ENCODE data around the gene TMPRSS15.

The TMPRSS15 gene

DNA sequence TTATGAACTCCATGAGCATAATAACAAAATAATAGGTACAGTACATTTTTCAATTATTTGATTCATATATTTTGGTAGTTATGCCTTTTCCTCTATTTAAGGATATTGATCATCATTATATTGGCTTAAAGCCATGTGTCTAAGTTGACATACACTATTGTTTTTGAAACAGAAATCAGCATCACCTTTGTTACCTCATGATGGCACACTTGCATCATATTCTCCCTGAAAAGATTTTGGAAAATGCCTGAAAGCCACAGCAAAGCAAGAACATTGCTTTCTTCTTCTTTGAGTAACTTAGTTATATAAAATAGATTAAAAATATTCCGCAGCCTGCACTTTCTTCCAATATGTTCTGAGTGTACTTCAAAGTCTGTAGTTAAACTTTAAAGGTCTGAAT is 33.3 kb downstream of the TMPRSS15 start:
- no peak overlapping the region for H4K8ac ChIP-seq (ENCODE audit: low read depth, low read length)
- no peak overlapping the region for H2BK12ac ChIP-seq (ENCODE audit: low read length)
- no peak for DNase-seq
- no peak overlapping the region for H4K91ac ChIP-seq (ENCODE audit: low read depth, low read length)
- WGBS (ENCODE audit: extremely low coverage, insufficient coverage, insufficient read length): no CpG with 5 or more reads among the region's 1 CpG
- no peaks in the 10 kb centered on the region for H3K79me2 ChIP-seq (ENCODE audit: control insufficient read depth, insufficient read depth, low read length, poor library complexity)
- H3K9ac ChIP-seq (ENCODE audit: low read length): no peak overlapping the region
- no peaks in the 10 kb centered on the region for H3K4me1 ChIP-seq (ENCODE audit: control insufficient read depth in 1 of 2, insufficient read depth in 2 of 2, low read length in 2 of 2)
- H3K14ac ChIP-seq (ENCODE audit: low read length): no peak overlapping the region
- no peaks in the 10 kb centered on the region for H3K36me3 ChIP-seq (ENCODE audit: control insufficient read depth in 1 of 2, insufficient read depth in 2 of 2, low read length in 2 of 2)
- no peak overlapping the region for H2AK5ac ChIP-seq (ENCODE audit: low read length)
- no peaks in the 10 kb centered on the region for H3K27me3 ChIP-seq (ENCODE audit: insufficient read depth, low read length)
- H3K79me1 ChIP-seq (ENCODE audit: low read length): no peaks in the 10 kb centered on the region
- H3K23ac ChIP-seq (ENCODE audit: low read length): no peak overlapping the region
- no peak overlapping the region for H3K27ac ChIP-seq (ENCODE audit: low read depth, low read length)
- H3K9me3 ChIP-seq (ENCODE audit: insufficient read depth, low read depth, low read length): no peaks in the 10 kb centered on the region
- no peak overlapping the region for H3K4ac ChIP-seq (ENCODE audit: low read depth, low read length)
- H2AFZ ChIP-seq (ENCODE audit: insufficient read depth, low read length, poor library complexity): no peak overlapping the region
- no peak overlapping the region for H3K4me2 ChIP-seq (ENCODE audit: low read length)
- H3K4me3 ChIP-seq (ENCODE audit: low read depth, low read length): no peak overlapping the region
- H4K12ac ChIP-seq (ENCODE audit: low read depth, low read length): no peak overlapping the region
- H2BK120ac ChIP-seq (ENCODE audit: insufficient read depth, low read length, poor library complexity): no peak overlapping the region
- no peak overlapping the region for H2BK5ac ChIP-seq (ENCODE audit: low read depth, low read length, poor library complexity)
- H3K18ac ChIP-seq (ENCODE audit: low read length): no peak overlapping the region

DNA sequence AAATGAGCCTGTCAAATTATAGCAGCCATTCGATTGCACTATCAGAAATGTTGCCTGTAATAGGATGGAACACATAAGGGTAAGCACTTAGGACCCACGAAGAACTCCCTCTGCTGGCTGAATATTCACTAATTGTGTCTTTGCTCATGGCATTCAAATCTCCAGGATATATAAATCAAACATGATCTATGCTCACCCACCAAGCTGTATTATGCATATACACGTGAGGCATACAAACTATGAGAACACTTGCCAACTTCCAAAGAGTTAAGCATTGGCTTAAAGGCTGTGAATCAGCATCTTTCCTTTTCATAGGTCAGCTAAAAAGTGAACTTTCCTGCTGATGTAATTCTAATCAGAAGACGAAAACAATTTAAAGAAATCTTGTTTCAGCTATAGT is 34.5 kb downstream of the TMPRSS15 start:
- Histone ChIP-seq H3K4me3 (ENCODE audit: low read depth, low read length) (no peak overlapping the region), H3K79me2 (ENCODE audit: control insufficient read depth, insufficient read depth, low read length, poor library complexity) (no peaks in the 10 kb centered on the region), H4K91ac (ENCODE audit: low read depth, low read length) (no peak overlapping the region), H4K12ac (ENCODE audit: low read depth, low read length) (no peak overlapping the region), H3K36me3 (ENCODE audit: control insufficient read depth in 1 of 2, insufficient read depth in 2 of 2, low read length in 2 of 2) (no peaks in the 10 kb centered on the region), H2BK12ac (ENCODE audit: low read length) (no peak overlapping the region), H3K9ac (ENCODE audit: low read length) (no peak overlapping the region), H3K23ac (ENCODE audit: low read length) (no peak overlapping the region), H3K27ac (ENCODE audit: low read depth, low read length) (no peak overlapping the region), H3K9me3 (ENCODE audit: insufficient read depth, low read depth, low read length) (no peaks in the 10 kb centered on the region), H3K79me1 (ENCODE audit: low read length) (no peaks in the 10 kb centered on the region), H3K14ac (ENCODE audit: low read length) (no peak overlapping the region), H2AK5ac (ENCODE audit: low read length) (no peak overlapping the region), H3K27me3 (ENCODE audit: insufficient read depth, low read length) (no peaks in the 10 kb centered on the region), H4K8ac (ENCODE audit: low read depth, low read length) (no peak overlapping the region), H2BK5ac (ENCODE audit: low read depth, low read length, poor library complexity) (no peak overlapping the region), H3K18ac (ENCODE audit: low read length) (no peak overlapping the region), H3K4ac (ENCODE audit: low read depth, low read length) (no peak overlapping the region), H3K4me2 (ENCODE audit: low read length) (no peak overlapping the region), H3K4me1 (ENCODE audit: control insufficient read depth in 1 of 2, insufficient read depth in 2 of 2, low read length in 2 of 2) (no peaks in the 10 kb centered on the region), H2AFZ (ENCODE audit: insufficient read depth, low read length, poor library complexity) (no peak overlapping the region), H2BK120ac (ENCODE audit: insufficient read depth, low read length, poor library complexity) (no peak overlapping the region)
- no CpG with 5 or more reads among the region's 4 CpGs for WGBS (ENCODE audit: extremely low coverage, insufficient coverage, insufficient read length)
- DNase-seq: peak in 1 of 2 donors; percentile 32

DNA sequence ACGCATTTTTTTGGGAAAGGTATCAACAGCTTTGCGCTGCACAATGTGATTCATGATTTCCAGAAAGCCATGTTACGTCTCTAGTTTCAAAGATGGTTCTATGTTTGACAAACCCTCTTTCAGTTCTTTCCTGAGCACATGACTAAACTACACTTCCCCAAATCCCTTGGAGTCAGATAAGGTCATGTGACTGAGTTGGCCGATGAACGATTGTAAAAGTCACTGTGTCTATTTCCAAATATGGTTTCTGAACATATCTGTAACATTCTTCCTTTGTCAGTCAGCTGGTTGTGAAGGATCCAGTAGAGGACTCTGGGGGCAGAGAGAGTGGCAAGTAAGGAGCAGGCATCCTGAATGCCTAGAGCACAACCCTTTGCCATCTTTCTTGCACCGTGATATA is 35.4 kb downstream of the TMPRSS15 start:
- WGBS (ENCODE audit: extremely low coverage, insufficient coverage, insufficient read length): no CpG with 5 or more reads among the region's 6 CpGs
- H3K18ac ChIP-seq (ENCODE audit: low read length): no peak overlapping the region

DNA sequence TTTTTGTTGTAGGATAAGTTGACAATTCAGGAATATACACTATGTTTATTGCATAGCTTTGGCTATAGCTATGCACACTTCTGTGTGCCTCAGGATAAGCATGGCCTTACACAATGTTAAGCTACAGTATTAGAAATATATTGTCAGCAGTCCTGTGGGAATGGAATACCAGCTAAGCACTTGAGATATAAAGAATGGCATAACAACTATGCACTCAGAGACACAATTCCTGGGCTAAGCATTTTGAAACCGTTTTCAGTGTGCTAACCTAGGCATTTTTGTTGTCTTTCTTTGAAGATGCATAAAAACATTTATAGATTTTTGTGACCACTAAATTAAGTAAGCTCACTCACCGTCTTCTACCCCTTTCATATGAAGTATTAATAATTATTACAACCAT is 46.8 kb downstream of the TMPRSS15 start:
- Histone ChIP-seq H2AFZ (ENCODE audit: insufficient read depth, low read length, poor library complexity) (no peak overlapping the region), H3K27me3 (ENCODE audit: insufficient read depth, low read length) (no peaks in the 10 kb centered on the region), H4K91ac (ENCODE audit: low read depth, low read length) (no peak overlapping the region), H3K14ac (ENCODE audit: low read length) (no peak overlapping the region), H4K12ac (ENCODE audit: low read depth, low read length) (no peak overlapping the region), H3K27ac (ENCODE audit: low read depth, low read length) (no peak overlapping the region), H3K9me3 (ENCODE audit: insufficient read depth, low read depth, low read length) (no peaks in the 10 kb centered on the region), H2BK12ac (ENCODE audit: low read length) (no peak overlapping the region), H3K4me3 (ENCODE audit: low read depth, low read length) (no peak overlapping the region), H3K23ac (ENCODE audit: low read length) (no peak overlapping the region), H3K9ac (ENCODE audit: low read length) (no peak overlapping the region), H3K79me1 (ENCODE audit: low read length) (no peaks in the 10 kb centered on the region), H3K79me2 (ENCODE audit: control insufficient read depth, insufficient read depth, low read length, poor library complexity) (no peaks in the 10 kb centered on the region), H2AK5ac (ENCODE audit: low read length) (no peak overlapping the region), H3K36me3 (ENCODE audit: control insufficient read depth in 1 of 2, insufficient read depth in 2 of 2, low read length in 2 of 2) (no peaks in the 10 kb centered on the region), H4K8ac (ENCODE audit: low read depth, low read length) (no peak overlapping the region), H3K4me1 (ENCODE audit: control insufficient read depth in 1 of 2, insufficient read depth in 2 of 2, low read length in 2 of 2) (no peaks in the 10 kb centered on the region), H3K18ac (ENCODE audit: low read length) (no peak overlapping the region), H2BK5ac (ENCODE audit: low read depth, low read length, poor library complexity) (no peak overlapping the region), H3K4ac (ENCODE audit: low read depth, low read length) (no peak overlapping the region), H2BK120ac (ENCODE audit: insufficient read depth, low read length, poor library complexity) (no peak overlapping the region), H3K4me2 (ENCODE audit: low read length) (no peak overlapping the region)
- WGBS (ENCODE audit: extremely low coverage, insufficient coverage, insufficient read length): no CpG with 5 or more reads among the region's 2 CpGs
- no peak for DNase-seq

More for the DNA sequence above, 35.4 kb downstream of the TMPRSS15 start:
- no peak overlapping the region for H2BK5ac ChIP-seq (ENCODE audit: low read depth, low read length, poor library complexity)
- H3K27ac ChIP-seq (ENCODE audit: low read depth, low read length): no peak overlapping the region
- H3K4ac ChIP-seq (ENCODE audit: low read depth, low read length): no peak overlapping the region
- no peak overlapping the region for H3K14ac ChIP-seq (ENCODE audit: low read length)
- H2BK120ac ChIP-seq (ENCODE audit: insufficient read depth, low read length, poor library complexity): no peak overlapping the region
- no peak overlapping the region for H3K9ac ChIP-seq (ENCODE audit: low read length)
- no peak overlapping the region for H2AFZ ChIP-seq (ENCODE audit: insufficient read depth, low read length, poor library complexity)
- H3K4me2 ChIP-seq (ENCODE audit: low read length): no peak overlapping the region
- DNase-seq: peak in 1 of 2 donors; percentile 25
- no peaks in the 10 kb centered on the region for H3K79me2 ChIP-seq (ENCODE audit: control insufficient read depth, insufficient read depth, low read length, poor library complexity)
- H2AK5ac ChIP-seq (ENCODE audit: low read length): no peak overlapping the region
- H3K4me1 ChIP-seq (ENCODE audit: control insufficient read depth in 1 of 2, insufficient read depth in 2 of 2, low read length in 2 of 2): no peaks in the 10 kb centered on the region
- no peak overlapping the region for H2BK12ac ChIP-seq (ENCODE audit: low read length)
- no peaks in the 10 kb centered on the region for H3K9me3 ChIP-seq (ENCODE audit: insufficient read depth, low read depth, low read length)
- H4K8ac ChIP-seq (ENCODE audit: low read depth, low read length): no peak overlapping the region
- no peak overlapping the region for H4K91ac ChIP-seq (ENCODE audit: low read depth, low read length)
- no peaks in the 10 kb centered on the region for H3K36me3 ChIP-seq (ENCODE audit: control insufficient read depth in 1 of 2, insufficient read depth in 2 of 2, low read length in 2 of 2)
- no peak overlapping the region for H4K12ac ChIP-seq (ENCODE audit: low read depth, low read length)
- H3K79me1 ChIP-seq (ENCODE audit: low read length): no peaks in the 10 kb centered on the region
- H3K27me3 ChIP-seq (ENCODE audit: insufficient read depth, low read length): no peaks in the 10 kb centered on the region
- H3K4me3 ChIP-seq (ENCODE audit: low read depth, low read length): no peak overlapping the region
- no peak overlapping the region for H3K23ac ChIP-seq (ENCODE audit: low read length)

All from trophoblast cell (in vitro differentiated cells and primary cell).